AG04450 (cell line): Measurements from ENCODE around the gene ENTPD1. TPM values are rescaled to one million over a fixed set of nuclear protein-coding genes. Genes with fewer than 3 reads are reported as not detected.

Experiments used
- CTCF ChIA-PET: fragments of 300-600, 350-600 bp; formaldehyde crosslinking; extraction: SDS; loops from one replicate; lab custom pipeline; 2022; ENCODE audit warnings: antibody characterized with exemption, inconsistent platforms; lab: Charles Lee
- POLR2A ChIA-PET: fragments of 350-600 bp; formaldehyde crosslinking; extraction: SDS; loops from one replicate; lab custom pipeline; 2021; ENCODE audit warnings: antibody characterized with exemption, inconsistent platforms; lab: Yijun Ruan, JAX
- DNase-seq: peaks from one replicate; pipeline ENCODE4 v3.0.0-alpha.2; 2011; ENCODE audit warnings: low read depth, low spot score
- H3K27ac ChIP-seq: one replicate; pipeline ENCODE4 v1.5.1; 2012; ENCODE audit warnings: low read depth, low read length, control low read depth
- H3K27me3 ChIP-seq: one replicate; pipeline ENCODE4 v1.6.0; 2012; ENCODE audit warnings: low read length; ENCODE audit not compliant: control insufficient read depth, insufficient read depth
- H3K4me3 ChIP-seq: 2 replicates; pipeline ENCODE4 v1.5.1; 2011; ENCODE audit warnings: mild to moderate bottlenecking, low read depth, low read length, control low read depth
- H3K9me3 ChIP-seq: 2 replicates; pipeline ENCODE4 v1.5.1; 2012; ENCODE audit warnings: low read length; ENCODE audit not compliant: control insufficient read depth, insufficient read depth
- CTCF ChIP-seq: IDR thresholded peaks from 2 replicates; pipeline ENCODE4 v1.5.1; 2011; ENCODE audit warnings: low read depth, low read length, control low read depth, inconsistent platforms
- polyA plus RNA-seq: library from polyadenylated mRNA; depleted of rRNA; stranded (reverse); fragments of >200 nt; gene quantifications from 2 replicates; pipeline ENCODE4 v1.2.3, GENCODE V29; 2011

Gene ENTPD1
- polyA plus RNA-seq, 1 experiment: 0.07 TPM

- no peak for TF ChIP-seq CTCF
- CTCF ChIA-PET: interaction anchor here (2.1 kb wide), 1 partner anchor 182 kb away, joined by 17 read pairs; the partner anchor contains the start of gene TCTN3
- no peaks in the 10 kb centered on the region for H3K9me3 ChIP-seq
- no peak overlapping the region for H3K27ac ChIP-seq
- POLR2A ChIA-PET: no interaction called here
- DNase-seq: no peak
- no peaks in the 10 kb centered on the region for H3K27me3 ChIP-seq
- H3K4me3 ChIP-seq: no peak overlapping the region
Measured at GRCh38 chr10:95876756-95877155, 120.8 kb downstream of the ENTPD1 start.

- POLR2A ChIA-PET: no interaction called here
- H3K9me3 ChIP-seq: no peaks in the 10 kb centered on the region
- no peaks in the 10 kb centered on the region for H3K27me3 ChIP-seq
- no peak for TF ChIP-seq CTCF
- DNase-seq: no peak
- H3K4me3 ChIP-seq: no peak overlapping the region
- H3K27ac ChIP-seq: no peak overlapping the region
- CTCF ChIA-PET: interaction anchor here (2.1 kb wide), 1 partner anchor 184 kb away, joined by 17 read pairs; the partner anchor contains the start of gene TCTN3
Measured at GRCh38 chr10:95877881-95878280, 121.9 kb downstream of the ENTPD1 start.

GRCh38 chr10:95880704-95881103 lies 124.7 kb downstream of the ENTPD1 start:
- Histone ChIP-seq H3K27me3 (no peaks in the 10 kb centered on the region), H3K9me3 (no peaks in the 10 kb centered on the region), H3K4me3 (no peak overlapping the region), H3K27ac (no peak overlapping the region)
- DNase-seq: no peak
- TF ChIP-seq CTCF: no peak
- POLR2A ChIA-PET: no interaction called here
- CTCF ChIA-PET: interaction anchor here (1.0 to 2.7 kb wide), 3 partner anchors 16 to 187 kb away, joined by 3 to 14 read pairs (median 7); partner anchors contain the start of genes CC2D2B and TCTN3

- Histone ChIP-seq H3K27ac (no peak overlapping the region), H3K9me3 (no peaks in the 10 kb centered on the region), H3K27me3 (no peaks in the 10 kb centered on the region), H3K4me3 (no peak overlapping the region)
- no peak for TF ChIP-seq CTCF
- ChIA-PET POLR2A (no interaction called here), CTCF (interaction anchor here (1.0 to 2.7 kb wide), 3 partner anchors 16 to 188 kb away, joined by 3 to 14 read pairs (median 7); partner anchors contain the start of genes CC2D2B and TCTN3)
- no peak for DNase-seq
Measured at GRCh38 chr10:95881316-95881715, 125.4 kb downstream of the ENTPD1 start.

GRCh38 chr10:95889830-95890229 lies 133.9 kb downstream of the ENTPD1 start:
- CTCF ChIA-PET: interaction anchor here (1.3 to 2.7 kb wide), 3 partner anchors 25 to 196 kb away, joined by 5 to 19 read pairs (median 11); partner anchors contain the start of gene TCTN3
- POLR2A ChIA-PET: interaction anchor here (0.5 kb wide), 1 partner anchor 16 kb away, joined by 3 read pairs; no protein-coding TSS in a partner anchor
- no peak for DNase-seq
- no peak overlapping the region for H3K4me3 ChIP-seq
- H3K27me3 ChIP-seq: no peaks in the 10 kb centered on the region
- TF ChIP-seq CTCF: no peak
- no peak overlapping the region for H3K27ac ChIP-seq
- H3K9me3 ChIP-seq: no peaks in the 10 kb centered on the region
